Esophagus mucosa (tissue), 1 donor: ENCODE data around the gene LFNG. TPM values are rescaled to one million over a fixed set of nuclear protein-coding genes. Genes with fewer than 3 reads are reported as not detected.

ENCODE experiments used
- ATAC-seq: fragments of 200-7000 bp; cut with Tn5 transposase; one replicate; pipeline ENCODE4 v1.9.1; 2020
- total RNA-seq: library from RNA; stranded (reverse); gene quantifications from one replicate; pipeline ENCODE4 v1.2.4, GENCODE V29; 2023
- donor health status: DM: yes; HTN: yes; CAD: no.

LFNG gene
- total RNA-seq, 1 donor from 2014 or later, result 5.7 TPM

GRCh38 chr7:2517678-2518507 is 1.7 kb upstream of the LFNG start:
- ATAC-seq, result no peak

- ATAC-seq, result no peak
These were observed 846 bp upstream of the LFNG start for GRCh38 chr7:2518737-2519118.

DNA sequence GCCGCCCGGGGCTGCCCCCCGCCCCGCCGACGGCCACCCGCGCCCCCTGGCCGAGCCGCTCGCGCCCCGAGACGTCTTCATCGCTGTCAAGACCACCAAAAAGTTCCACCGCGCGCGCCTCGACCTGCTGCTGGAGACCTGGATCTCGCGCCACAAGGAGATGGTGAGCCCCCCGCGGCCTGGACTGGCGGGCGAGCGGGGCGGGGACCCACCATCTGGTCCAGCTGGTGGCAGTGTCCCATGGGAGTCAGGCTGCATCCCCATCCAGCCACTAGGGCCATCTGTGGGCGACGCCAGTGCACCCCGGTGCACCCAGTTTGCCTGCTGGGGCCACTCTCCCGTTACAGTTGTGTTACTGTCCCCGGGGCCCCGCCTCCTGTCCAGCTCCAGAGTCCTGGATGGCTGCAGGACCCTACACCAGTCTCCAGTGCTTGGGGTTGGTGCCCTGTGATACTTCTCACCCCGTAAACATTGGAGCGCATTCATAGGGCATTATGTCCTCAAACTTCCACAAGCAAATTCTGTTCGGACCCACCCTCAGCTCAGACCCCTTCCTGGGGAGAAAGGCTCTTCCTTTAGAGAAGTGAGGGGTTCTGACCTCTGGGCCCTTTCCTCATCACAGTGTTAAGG is 672 bp downstream of the LFNG start:
- ATAC-seq, result no peak

DNA sequence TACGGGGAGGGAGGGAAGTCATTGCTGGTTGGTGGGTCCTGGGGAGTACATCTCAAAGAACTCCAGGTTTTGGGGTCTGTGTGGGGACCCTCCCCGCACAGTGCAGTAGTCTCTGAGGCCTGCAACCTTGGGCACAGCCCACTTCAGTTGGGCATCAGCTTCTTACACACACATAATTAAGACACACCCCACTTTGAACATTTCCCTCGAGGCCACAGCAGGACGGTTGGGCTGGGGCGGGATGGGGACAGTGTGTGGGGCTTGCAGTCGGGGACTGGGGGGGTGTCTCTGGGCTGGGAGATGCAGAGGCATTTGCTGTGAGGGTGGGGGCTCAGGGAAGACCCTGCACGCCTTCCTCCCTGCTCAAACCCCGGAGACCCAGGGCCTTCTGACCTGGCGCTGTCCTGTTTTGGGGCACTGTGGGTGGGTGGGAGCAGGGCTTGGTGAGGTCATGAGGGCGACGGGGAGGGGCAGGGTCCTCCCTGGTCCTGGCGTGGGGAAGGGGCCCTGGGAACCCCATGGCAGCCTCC is 1.3 kb downstream of the LFNG start:
- ATAC-seq, result no peak

DNA sequence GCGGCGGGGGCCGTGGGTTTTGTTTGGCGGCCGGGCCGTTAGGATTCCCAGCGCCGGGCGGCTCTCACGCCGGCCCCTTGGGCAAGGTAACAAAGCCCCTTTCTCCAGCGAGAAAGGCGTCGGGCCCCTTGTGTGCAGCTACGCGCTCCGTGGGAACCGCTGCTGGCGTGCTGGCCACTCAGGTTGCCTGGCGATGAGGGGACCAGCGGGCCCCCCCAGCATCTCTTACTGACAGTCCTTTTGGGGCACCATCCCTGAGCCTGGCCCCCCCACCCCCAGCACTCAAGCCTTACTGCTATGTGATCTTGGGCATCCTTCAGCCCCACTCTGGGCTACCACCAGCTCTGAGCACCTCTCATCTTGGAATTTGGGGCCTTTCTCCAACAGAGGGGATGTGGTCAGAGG is 1.8 kb downstream of the LFNG start:
- no peak for ATAC-seq

DNA sequence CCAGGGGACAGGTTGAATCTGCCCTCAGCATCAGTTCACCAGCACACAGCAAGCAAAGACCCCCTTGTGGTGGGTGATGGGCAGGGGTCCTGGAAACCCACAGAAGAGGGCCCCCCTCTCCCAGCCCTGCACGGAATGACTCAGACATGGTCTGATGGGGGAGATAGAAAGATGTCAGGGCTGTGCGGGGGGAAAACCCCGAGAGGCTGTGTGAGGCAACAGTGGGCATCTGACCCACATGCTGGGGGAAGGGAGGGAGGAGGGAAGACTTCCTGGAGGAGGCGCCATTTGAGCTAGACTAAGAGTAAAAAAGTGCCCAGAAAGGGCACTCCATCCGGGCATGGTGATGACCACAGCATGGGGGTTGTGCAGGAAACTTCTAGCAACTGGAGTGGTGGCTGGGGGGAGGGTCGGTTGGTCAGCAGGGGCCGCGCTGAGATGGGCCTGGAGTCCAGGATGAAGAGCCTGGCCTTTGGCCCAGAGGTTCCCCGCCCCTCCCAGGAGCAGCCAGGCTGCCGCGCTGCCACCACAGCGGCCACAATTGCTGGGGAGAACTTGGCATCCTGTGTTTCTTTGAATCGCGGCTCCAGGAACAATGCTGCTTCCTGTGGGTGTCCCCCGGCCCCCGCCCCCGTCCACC is 2.5 kb downstream of the LFNG start:
- no peak for ATAC-seq

GRCh38 chr7:2522780-2523433 is 3.3 kb downstream of the LFNG start:
- peak; percentile 15 for ATAC-seq

GRCh38 chr7:2523461-2523936 is 3.9 kb downstream of the LFNG start:
- peak; percentile 64 for ATAC-seq

GRCh38 chr7:2523941-2524807 is 4.6 kb downstream of the LFNG start:
- peak; percentile 75 for ATAC-seq

DNA sequence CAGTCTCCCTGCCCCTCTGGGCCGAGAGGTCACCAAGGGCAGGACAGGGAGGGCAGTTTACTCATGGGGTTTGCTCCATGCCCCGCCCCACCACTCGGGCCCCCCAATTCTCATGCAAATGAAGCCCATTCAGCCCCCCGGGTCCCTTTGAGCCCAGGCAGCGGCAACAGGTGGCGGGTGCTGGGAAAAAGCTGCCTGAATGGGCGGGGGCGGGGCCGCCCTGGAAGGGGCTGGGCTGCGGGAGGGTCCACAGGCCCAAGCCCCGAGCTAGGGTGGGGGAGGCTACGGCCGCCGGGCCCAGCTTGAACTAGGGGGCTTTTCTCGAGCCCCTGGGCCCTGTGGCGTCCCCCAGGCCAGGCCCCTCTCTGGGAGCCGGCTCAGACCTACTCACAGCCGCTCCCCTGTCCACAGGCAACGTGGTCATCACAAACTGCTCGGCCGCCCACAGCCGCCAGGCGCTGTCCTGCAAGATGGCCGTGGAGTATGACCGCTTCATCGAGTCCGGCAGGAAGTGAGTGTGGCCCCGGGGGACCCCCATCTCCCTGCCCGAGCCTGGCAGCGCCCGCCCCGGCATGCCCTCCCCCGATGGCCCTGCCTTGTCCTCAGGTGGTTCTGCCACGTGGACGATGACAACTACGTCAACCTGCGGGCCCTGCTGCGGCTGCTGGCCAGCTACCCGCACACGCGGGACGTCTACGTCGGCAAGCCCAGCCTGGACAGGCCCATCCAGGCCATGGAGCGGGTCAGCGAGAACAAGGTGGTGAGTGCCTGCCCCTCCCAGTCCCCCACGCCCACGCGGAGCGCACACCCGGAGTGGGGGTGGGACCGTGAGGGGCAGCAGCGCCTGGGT is 5.5 kb downstream of the LFNG start:
- ATAC-seq, result no peak

GRCh38 chr7:2525658-2526630 is 6.4 kb downstream of the LFNG start:
- ATAC-seq, result no peak

DNA sequence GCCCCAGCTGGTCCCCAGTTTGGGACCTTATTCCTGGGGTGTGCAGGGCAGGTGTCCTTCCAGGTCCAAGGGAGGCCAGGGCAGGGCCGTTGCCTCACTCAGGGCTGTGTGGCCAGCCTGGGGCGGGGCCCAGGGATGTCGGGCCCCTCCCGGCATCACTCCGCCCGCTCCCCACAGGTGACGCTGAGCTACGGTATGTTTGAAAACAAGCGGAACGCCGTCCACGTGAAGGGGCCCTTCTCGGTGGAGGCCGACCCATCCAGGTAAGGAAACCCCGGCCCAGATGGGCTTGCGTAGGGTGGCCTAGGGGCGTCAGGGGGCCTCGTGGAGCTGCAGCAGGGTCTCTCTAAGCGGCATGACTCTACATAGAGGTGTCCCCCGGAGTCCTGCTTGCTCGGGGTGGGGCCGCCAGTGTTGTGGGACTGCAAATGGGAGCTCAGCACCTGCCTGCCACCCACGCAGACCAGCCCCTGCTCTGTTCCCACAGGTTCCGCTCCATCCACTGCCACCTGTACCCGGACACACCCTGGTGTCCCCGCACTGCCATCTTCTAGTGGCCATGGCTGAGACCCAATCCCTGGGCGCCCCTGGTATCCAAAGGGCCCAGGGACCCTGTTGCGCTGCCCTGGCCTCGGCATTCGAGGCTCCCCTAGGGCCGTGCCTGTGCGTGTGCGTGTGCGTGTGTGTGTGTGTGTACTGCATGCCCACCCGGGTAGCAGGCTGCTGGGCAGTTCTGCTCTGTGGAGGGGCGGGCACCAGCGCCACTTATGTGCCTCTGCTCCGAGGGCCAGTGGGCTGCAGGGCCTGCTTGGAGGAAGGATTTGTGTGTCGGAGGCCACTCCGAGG is 7.3 kb downstream of the LFNG start:
- ATAC-seq, result no peak

DNA sequence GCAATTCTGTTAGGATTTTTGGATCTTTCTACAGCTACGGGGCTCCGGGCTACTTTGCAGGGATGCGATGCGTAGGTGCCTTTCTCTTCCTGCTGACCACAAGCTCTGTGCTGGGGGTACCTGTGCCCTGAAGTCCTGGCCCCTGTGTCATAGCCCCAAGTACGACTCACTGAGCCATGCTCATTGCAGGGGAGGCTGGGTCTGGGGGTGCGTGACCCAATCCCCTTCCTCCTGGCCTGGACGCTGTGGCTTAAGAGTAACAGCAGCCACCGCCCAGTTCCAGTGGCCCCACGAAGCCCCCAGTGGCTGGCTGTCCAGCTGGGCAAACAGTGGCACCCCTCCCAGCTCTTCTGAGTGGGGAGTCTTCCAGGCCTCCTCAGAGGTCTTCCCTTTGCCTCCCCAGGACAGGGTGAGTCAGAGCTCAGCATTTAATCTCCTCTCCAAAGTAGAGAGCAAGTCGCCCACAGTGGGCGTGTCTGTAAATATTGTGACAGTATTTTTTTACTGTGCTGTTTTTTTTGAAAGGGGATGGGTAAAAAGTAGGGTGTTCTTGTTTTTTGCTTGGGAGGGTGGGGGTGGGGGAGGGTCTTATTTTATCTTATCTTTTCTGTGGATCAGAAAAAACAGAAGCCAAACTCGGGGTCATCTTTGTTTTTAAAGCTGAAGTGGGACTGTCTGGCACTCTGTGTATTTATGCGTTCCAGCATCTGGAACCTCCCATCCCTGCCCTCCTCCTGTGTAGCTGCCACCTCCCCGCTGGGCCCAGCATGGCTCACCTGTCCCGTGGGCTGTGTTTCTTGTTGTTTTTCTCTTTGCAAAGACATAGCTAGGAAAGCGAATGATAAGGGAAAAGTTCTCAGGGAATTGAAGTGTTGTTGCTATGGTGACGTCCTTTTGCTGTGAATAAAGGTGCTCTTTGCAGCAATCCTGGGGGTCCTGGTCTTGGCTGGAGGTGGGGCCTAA is 8.2 kb downstream of the LFNG start:
- no peak for ATAC-seq

- no peak for ATAC-seq
These were observed 9.0 kb downstream of the LFNG start for GRCh38 chr7:2528481-2529095.

DNA sequence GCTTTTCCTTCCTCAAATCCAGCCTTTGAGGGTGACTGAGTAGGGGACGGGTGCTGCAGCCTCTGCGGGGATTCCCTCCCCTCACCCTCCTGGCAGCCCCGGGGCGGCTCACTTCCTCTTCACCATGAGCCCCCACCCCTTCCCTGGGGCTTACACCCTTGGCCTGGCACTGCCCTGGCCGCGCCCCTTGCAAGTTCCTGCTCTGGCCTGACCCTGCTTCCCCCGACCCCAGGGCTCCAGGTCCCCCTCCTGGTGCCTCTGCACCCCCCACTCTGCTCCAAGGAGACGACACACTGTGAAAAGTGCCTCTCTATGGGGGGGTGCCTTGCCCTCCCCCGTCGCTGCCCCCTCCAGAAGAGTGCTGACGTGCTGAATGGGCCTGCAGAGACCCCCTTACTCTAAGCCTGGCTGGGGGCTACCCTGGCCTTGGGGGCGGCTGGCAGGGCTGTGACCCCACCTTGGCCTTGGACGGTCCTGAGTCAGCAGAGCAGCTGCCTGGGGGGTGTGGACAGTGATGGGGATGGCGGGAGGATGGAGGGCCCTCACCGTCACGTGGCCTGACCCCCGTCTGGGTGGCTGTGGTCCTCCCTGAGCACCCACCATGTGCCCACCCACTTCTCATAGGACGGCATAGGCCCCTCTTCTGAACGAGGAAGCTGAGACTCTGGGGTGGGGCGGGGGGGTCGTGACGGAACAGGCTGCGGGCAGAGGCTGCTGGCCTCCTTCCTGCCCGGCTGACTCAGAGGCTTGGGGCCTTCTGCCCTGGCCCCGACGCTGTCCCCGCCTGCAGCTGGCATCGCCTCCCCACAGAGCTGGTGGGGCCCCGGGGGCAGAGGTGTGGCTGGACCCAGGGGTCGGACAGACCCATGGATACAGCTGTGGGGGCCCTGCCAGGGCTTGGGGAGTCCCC is 9.8 kb downstream of the LFNG start:
- peak; percentile 46 for ATAC-seq
